GM03348 (cell line): ENCODE results near the gene RAP1GAP.
"Not testable (repeated sequence)": the region's sequence is repeated elsewhere in the genome, so short reads cannot be mapped to it uniquely, and the experiment has no call there.

Source experiments
- DNase-seq: peaks from one replicate; pipeline ENCODE4 v3.0.0; 2012; ENCODE audit warnings: low spot score

The RAP1GAP gene

GRCh38 chr1:21644348-21644747, 24.8 kb downstream of the RAP1GAP start:
- DNase-seq = no peak

DNA sequence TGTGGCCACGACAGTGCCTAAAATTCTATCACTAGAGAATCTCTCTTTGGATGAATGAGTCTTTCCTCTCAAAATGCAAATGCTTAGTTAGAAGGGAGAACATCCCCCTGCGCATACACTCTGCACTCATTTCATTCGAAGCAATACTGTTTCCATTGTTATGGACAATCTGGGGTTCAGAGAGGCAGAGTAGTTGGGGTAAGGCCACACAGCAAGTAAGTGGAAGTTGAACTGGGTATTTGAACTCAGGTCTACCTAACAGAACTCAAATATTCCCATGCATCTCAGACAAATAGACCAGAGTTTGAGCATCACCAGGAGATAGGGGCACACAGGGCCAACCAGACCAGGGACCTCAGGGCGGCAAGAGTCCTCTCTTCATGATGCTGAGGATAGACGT, 25.5 kb downstream of the RAP1GAP start:
- DNase-seq = no peak

DNA sequence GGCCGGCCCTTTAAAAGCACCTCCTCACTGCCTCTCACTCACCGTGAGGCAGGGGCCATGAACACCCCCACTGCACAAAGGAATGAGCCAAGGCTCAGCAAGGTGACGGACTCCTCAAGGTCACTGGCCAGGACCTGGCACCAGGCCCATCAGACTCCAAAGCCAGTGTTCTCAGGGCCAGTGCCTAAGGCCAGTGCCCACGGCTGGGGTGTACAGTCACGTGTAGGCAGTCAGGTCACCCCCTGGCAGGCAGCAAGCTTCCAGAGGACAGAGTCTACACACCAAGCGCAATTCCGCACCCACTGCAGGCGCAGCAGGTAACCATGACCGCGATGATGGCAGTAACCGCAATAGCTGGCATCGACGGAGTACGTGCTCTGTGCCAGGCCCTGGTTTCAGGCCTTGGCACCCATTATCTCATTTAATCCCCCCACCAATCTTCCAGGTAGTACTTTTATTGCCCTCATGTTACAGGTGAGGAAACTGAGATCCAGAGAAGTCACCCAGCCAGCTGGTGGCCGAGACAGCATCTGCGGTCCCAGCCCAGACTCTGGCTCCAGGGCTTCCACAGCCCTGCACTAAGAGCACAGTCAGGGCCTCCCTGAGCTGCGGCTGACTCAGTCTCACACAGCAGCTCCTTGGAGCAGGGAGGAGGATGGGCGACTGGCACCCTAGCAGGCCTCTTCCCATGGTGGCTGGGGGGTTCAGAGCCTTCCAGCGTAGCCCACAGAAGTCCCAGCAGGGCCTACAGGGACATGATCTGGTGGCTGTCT, 27.0 kb downstream of the RAP1GAP start:
- DNase-seq = no peak

GRCh38 chr1:21641537-21641936, 27.6 kb downstream of the RAP1GAP start:
- no peak for DNase-seq

GRCh38 chr1:21641076-21641475, 28.1 kb downstream of the RAP1GAP start:
- DNase-seq = no peak

GRCh38 chr1:21640653-21641052, 28.5 kb downstream of the RAP1GAP start:
- DNase-seq = no peak

GRCh38 chr1:21639594-21640041, 29.5 kb downstream of the RAP1GAP start:
- peak; percentile 51 for DNase-seq

- DNase-seq = no peak
Observed at GRCh38 chr1:21638531-21639341, 30.4 kb downstream of the RAP1GAP start.

GRCh38 chr1:21637514-21637913, 31.6 kb downstream of the RAP1GAP start:
- no peak for DNase-seq

- no peak for DNase-seq
Observed at GRCh38 chr1:21636029-21636428, 33.1 kb downstream of the RAP1GAP start.

- no peak for DNase-seq
Observed at GRCh38 chr1:21634806-21635535, 34.2 kb downstream of the RAP1GAP start.

DNA sequence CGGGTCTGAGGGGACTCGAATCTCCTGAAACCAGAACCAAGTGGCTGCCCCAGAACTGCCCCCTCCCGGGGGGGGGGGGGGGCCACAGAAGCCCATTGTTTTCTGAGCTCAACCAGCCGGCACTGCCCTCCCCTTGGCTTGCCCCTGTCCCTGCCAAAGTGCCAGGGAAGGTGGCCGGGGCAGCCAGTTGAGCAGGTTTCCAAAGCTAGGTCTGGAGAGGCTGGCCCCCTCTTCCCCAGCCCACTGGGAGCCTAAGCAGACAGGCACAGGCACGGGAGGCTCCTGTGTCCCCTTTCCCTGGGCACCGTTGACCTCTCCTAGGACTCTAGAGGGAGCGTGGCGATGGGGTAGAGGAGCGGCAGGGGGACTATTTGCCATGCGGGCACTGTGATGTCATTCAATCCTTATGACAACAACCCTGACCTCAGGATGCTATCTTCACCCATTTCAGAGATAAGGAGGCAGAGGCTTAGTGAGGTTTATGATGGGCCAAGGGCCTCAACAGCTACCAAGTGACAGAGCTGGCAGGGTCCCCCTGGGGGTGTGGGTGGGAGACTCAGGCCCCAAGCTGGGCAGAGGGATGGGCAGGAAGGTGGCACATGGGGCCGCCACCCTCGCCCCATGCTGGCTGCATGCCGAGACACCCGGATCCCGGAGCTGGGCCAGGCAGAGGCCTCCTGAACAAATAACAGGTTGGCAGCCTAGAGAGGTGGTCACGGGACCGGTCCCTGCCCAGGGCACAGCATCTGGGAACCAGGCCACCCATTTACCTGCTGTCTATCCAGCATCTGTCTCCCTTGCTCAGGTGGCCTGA, 35.0 kb downstream of the RAP1GAP start:
- no peak for DNase-seq

- DNase-seq = no peak
Observed at GRCh38 chr1:21633141-21633755, 35.9 kb downstream of the RAP1GAP start.

GRCh38 chr1:21631944-21632887, 36.9 kb downstream of the RAP1GAP start:
- no peak for DNase-seq

DNA sequence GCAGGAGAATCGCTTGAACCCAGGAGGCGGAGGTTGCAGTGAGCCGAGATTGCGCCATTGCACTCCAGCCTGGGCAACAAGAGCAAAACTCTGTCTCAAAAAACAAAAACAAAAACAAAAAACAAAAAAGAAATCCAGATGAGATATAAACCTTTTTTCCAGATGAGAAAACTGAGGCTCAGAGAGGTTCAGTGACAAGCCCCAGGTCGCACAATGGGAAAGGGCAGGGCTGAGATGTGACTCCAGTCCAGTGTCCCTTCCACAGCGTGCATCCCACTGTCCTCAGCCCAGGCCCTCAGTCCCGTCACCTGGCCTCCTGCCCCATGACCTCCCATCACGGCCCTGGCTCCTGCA, 37.6 kb downstream of the RAP1GAP start:
- not testable (repeated sequence) for DNase-seq

- DNase-seq = no peak
Observed at GRCh38 chr1:21630571-21631343, 38.4 kb downstream of the RAP1GAP start.

- no peak for DNase-seq
Observed at GRCh38 chr1:21629971-21630370, 39.2 kb downstream of the RAP1GAP start.

DNA sequence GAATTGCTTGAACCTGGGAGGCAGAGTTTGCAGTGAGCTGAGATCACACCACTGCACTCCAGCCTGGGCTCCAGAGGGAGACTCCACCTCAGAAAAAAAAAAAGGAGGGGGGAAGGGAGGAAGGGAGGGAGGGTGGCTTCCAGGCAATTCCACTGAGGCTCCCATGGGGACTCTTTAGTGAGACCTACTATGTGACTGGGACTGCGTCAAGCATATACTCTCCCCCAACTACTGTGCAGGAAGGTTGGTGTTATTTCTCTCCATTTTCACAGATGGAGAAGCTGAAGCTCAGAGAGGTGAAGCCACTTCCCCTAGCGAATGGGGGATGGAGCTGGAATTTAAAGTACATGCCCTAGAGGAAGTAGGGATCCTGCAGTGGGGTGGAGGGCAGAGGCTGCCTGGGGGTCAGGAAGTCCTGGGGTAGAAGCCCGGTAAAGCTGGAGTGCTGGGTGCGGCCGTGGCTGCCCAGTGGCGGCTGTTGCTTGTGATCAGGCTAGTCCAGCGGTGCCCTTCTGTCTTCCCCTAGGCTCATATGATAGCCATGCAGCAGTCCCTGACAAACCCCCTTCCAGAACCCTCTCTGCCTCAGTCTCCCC, 40.3 kb downstream of the RAP1GAP start:
- DNase-seq = no peak

- DNase-seq = no peak
Observed at GRCh38 chr1:21626921-21627339, 42.2 kb downstream of the RAP1GAP start.
